Stimulated activated CD4-positive, alpha-beta T cell treated with anti-CD3 and anti-CD28 coated beads, Interleukin-1b, Interleukin-23, amount 100 ng/mL, for 1 hour (primary cell): Measurements from ENCODE around the gene RBP7.
"Not testable (repeated sequence)": the region's sequence is repeated elsewhere in the genome, so short reads cannot be mapped to it uniquely, and the experiment has no call there.

Experiments used
- DNase-seq, 2 donors: peaks; one replicate each; pipeline ENCODE4 v3.0.0-alpha.2; 2020; ENCODE audit warnings: low read depth in 2 of 2

RBP7 gene

GRCh38 chr1:9996624-9997582, at the start of gene RBP7:
RBP7 (plus strand) TSS chr1:9997228; CDS start chr1:9997259, 31 bp downstream.
- no peak for DNase-seq

DNA sequence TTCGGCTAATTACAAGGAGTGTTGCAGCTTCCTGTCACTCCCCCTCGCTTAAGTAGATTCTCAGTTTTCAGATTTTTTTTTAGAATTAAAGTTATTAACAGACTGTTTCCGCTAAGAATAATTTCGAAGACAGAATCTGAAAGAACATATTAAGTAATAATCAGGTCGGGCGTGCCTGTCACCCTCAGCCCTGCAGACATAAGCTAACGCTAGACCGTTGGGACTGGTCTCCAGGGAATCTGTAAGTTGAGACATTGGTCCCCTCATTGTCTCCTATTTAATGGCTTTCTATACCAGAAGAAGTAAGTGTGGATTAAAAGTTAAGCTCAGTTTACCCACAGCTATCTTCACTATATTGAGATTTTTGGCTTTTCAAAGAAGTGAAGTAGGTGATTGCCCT, 39.3 kb upstream of the RBP7 start:
- DNase-seq, result no peak

GRCh38 chr1:9960011-9960410, 37.0 kb upstream of the RBP7 start:
- no peak for DNase-seq

- DNase-seq, result no peak
Measured at GRCh38 chr1:9960706-9961562, 36.1 kb upstream of the RBP7 start.

DNA sequence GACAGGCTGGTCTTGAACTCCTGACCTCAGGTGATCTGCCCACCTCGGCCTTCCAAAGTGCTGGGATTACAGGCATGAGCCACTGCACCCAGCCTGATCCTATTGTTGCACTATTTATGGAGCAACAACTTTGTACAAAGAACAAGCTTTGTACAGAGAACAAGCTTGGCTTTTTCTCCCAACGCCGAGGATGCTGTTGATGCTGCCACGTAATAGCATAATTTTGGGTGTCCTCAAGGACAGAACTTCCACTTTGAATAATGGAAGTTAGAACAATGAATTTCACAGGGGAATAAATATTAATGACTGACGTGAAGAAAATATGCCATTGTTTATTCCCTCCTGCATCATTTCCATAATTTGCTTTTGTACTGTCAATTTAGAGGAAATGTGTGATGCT, 12.8 kb upstream of the RBP7 start:
- DNase-seq, result no peak

GRCh38 chr1:9985001-9985400, 12.0 kb upstream of the RBP7 start:
- no peak for DNase-seq

- DNase-seq, result no peak
Measured at GRCh38 chr1:9989773-9990172, 7.3 kb upstream of the RBP7 start.

DNA sequence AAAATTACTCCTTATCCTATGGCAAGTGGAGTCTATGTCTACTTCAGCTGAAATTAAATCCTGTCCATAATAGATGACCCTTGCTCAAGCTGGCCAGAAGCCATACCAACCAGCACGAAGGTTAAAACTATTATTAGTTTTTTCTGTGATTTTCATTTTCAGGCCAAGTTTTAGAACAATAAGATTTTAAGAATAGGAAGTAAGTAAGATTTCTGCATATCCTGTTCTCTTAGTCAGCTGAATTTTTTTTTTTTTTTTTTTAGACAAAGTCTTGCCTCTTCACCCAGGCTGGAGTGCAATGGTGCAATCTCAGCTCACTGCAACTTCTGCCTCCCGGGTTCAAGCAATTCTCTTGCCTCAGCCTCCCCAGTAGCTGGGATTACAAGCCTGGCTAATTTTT, 6.1 kb upstream of the RBP7 start:
- DNase-seq, result no peak

- no peak for DNase-seq
Measured at GRCh38 chr1:9992910-9993309, 4.1 kb upstream of the RBP7 start.

DNA sequence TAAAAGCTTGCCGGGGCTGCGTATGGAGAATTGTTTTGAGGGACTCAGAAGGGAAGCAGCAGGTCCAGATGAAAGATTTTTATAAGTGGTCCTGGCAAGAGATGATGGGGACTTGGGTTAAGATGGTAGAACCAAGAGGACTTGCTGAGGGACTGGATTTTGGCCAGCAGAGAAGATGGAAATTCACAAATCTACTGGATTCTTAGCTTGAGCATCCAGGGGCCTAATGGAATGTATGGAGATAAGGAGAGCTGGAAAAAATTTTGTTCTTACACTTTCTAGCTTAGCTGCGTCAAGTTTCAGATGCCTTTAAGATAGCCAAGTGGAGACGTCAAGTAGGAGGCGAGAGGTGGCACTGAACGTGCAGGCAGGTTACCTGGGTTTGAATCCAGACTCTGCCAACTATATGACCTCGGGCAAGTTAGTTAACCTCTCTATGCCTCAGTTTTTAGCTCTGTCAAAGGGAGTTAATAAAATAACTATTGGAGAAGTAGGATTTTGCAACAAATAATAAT, 3.4 kb upstream of the RBP7 start:
- DNase-seq, result no peak

DNA sequence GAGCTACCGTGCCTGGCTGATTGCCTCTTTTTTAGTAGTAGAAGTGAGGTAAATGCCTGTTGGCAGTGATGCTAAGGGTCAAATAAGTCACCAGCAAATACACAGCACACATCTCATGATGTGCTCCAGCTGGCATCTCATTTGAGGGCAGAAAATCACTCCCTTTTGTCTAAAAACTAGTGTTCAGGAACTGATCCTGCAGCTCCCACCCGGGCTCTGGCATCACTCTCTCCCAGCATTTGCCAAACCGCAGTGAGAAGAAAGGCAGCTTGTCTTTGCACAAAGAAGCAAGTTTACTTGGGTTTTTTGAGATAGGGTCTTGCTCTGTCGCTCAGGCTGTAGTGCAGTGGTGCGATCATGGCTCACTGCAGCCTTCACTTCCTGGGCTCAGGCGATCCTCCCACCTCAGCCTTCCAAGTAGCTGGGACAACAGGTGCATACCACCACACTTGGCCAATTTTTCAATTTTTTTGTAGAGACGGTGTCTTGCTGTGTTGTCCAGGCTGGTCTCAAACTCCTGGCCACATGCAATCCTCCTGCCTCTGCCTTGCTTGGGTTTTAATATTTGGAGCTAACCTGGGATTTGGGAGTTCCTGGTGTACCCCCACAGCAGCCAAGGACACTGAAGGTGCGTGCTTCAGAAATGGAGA, 4.1 kb downstream of the RBP7 start:
- no peak for DNase-seq

GRCh38 chr1:10005248-10005647, 8.2 kb downstream of the RBP7 start:
- not testable (repeated sequence) for DNase-seq

DNA sequence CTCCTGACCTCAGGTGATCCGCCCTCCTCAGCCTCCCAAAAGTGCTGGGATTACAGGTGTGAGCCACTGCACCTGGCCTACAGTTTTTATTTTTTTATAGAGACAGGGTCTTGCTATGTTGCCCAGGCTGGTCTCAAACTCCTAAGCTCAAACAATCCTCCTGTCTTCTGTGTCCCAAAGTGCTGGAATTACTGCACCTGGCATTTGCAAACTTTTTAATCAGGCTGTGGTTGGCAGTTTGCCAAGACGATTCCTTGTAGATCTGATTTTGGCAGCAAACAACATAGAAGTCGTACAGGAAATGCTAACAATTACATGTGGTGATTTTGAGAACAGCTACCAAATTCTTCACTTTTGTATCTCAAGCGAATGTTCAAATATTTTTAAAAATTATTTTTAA, 10.1 kb downstream of the RBP7 start:
- no peak for DNase-seq

DNA sequence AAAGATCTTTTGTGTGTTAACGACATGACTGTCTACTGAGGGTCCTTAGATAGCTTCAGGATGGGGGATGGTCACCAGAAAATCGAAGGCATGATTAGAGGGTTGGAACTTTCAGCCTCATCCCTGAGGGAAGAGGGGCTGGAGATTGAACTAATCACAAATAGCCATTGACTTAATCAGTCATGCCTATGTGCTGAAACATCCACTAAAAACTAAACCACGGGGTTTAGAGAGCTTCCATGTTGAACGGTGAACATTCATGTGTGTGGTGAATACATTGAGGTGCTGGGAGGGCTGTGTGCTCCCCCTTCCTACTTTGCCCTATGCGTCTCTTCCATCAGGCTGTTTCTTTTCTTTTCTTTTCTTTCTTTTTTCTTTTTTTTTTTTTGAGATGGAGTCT, 17.0 kb downstream of the RBP7 start:
- DNase-seq, result no peak

DNA sequence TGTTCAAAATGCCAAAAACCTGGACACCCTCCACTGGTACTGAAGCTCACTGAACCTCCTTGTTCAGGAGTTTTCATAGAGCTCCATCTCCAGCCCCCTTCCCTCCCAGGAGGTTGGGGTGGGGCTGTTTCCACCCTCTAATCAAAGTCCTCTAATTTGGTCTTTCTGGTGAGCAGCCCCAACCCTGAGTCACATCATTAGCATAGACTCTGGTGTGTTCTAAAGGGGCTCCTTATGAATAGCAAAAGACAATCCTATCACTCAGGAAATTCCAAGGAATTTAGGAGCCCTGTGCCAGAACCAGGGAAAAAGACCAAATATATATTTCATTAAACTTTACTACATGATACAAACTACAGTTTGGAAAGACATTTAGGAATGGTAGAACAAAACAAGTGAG, 22.5 kb downstream of the RBP7 start:
- DNase-seq, result no peak

GRCh38 chr1:10020086-10020485, 23.1 kb downstream of the RBP7 start:
- DNase-seq, result no peak

GRCh38 chr1:10020678-10021077, 23.6 kb downstream of the RBP7 start:
- DNase-seq, result not testable (repeated sequence)

DNA sequence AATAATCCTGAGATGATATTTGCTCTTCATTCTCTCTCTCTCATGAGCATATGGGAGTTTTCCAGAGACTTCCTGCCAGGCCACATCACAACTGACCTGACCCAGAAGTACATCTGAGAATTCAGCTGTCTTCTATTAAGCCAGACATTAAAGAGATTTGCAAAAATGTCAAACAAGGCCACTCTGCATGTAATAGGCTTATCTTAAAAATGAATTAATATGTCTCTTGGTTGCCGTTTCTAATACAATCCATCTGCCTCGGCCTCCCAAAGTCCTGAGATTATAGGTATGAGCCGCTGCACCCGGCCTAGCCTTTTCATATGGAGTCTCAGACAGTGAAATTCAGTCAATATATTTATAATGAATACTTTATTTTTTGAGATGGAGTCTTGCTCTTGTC, 25.0 kb downstream of the RBP7 start:
- DNase-seq, result not testable (repeated sequence)

GRCh38 chr1:10022656-10023055, 25.6 kb downstream of the RBP7 start:
- DNase-seq, result no peak

DNA sequence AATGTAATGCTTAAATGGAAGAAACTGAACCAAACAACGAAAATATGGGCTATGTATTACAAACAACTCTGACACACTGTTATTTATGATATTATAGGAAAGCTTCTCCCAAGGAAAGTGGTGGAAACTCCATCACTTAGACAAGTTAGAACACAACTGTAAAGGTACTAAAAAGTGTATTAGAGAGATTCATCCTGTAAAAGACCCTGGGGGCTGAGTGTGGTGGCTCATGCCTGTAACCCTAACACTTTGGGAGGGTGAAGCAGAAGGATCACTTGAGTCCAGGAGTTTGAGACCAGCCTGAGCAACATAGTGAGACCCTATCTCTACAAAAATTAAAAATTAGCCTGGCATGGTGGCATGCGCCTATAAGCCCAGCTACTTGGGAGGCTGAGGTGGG, 28.3 kb downstream of the RBP7 start:
- no peak for DNase-seq

DNA sequence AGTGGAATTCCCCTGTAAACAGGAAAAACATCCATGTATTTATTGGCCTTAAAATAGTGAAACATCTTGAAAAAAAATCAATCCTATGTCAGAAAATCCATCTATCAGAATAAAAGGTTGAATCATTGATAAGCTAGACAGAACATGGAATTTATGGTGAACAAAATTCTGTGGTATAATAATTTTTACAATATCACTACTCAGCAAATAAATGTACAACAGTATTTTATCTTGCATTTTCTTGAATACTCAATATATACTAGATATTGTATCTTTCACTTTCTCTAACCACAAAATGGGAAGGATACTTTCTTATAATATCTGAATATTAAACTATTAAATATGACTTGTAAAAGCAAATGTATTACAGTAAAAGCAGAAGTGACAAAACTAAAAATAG, 30.0 kb downstream of the RBP7 start:
- DNase-seq, result no peak

GRCh38 chr1:10028956-10029500, 32.0 kb downstream of the RBP7 start:
- DNase-seq, result not testable (repeated sequence)
